ENCODE results near the gene PACS2.

PACS2 gene

GRCh38 chr14:105391541-105391940 is 77.0 kb downstream of the PACS2 start:
- Histone ChIP-seq H3K27ac (replicated peaks) (no peak overlapping the region), H3K4me3 (replicated peaks; ENCODE audit: insufficient read depth, low read length) (no peak overlapping the region), H3K27me3 (ENCODE audit: insufficient read depth, poor library complexity, severe bottlenecking) (no peaks in the 10 kb centered on the region)
- TF ChIP-seq SPI1 (IDR thresholded peaks at IDR 0.05; ENCODE audit: borderline replicate concordance, low read depth) (no peak), GABPA (IDR thresholded peaks at IDR 0.05; ENCODE audit: low read depth) (no peak), POLR2AphosphoS5 (IDR thresholded peaks at IDR 0.05; ENCODE audit: low read depth) (no peak)
- TF ChIP-seq, protein P1, sequence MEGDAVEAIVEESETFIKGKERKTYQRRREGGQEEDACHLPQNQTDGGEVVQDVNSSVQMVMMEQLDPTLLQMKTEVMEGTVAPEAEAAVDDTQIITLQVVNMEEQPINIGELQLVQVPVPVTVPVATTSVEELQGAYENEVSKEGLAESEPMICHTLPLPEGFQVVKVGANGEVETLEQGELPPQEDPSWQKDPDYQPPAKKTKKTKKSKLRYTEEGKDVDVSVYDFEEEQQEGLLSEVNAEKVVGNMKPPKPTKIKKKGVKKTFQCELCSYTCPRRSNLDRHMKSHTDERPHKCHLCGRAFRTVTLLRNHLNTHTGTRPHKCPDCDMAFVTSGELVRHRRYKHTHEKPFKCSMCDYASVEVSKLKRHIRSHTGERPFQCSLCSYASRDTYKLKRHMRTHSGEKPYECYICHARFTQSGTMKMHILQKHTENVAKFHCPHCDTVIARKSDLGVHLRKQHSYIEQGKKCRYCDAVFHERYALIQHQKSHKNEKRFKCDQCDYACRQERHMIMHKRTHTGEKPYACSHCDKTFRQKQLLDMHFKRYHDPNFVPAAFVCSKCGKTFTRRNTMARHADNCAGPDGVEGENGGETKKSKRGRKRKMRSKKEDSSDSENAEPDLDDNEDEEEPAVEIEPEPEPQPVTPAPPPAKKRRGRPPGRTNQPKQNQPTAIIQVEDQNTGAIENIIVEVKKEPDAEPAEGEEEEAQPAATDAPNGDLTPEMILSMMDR (IDR thresholded peaks at IDR 0.05; ENCODE audit: insufficient read depth, low read length), result no peak
- TF ChIP-seq, protein P2, sequence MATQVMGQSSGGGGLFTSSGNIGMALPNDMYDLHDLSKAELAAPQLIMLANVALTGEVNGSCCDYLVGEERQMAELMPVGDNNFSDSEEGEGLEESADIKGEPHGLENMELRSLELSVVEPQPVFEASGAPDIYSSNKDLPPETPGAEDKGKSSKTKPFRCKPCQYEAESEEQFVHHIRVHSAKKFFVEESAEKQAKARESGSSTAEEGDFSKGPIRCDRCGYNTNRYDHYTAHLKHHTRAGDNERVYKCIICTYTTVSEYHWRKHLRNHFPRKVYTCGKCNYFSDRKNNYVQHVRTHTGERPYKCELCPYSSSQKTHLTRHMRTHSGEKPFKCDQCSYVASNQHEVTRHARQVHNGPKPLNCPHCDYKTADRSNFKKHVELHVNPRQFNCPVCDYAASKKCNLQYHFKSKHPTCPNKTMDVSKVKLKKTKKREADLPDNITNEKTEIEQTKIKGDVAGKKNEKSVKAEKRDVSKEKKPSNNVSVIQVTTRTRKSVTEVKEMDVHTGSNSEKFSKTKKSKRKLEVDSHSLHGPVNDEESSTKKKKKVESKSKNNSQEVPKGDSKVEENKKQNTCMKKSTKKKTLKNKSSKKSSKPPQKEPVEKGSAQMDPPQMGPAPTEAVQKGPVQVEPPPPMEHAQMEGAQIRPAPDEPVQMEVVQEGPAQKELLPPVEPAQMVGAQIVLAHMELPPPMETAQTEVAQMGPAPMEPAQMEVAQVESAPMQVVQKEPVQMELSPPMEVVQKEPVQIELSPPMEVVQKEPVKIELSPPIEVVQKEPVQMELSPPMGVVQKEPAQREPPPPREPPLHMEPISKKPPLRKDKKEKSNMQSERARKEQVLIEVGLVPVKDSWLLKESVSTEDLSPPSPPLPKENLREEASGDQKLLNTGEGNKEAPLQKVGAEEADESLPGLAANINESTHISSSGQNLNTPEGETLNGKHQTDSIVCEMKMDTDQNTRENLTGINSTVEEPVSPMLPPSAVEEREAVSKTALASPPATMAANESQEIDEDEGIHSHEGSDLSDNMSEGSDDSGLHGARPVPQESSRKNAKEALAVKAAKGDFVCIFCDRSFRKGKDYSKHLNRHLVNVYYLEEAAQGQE (IDR thresholded peaks at IDR 0.05; ENCODE audit: insufficient replicate concordance, low read depth), result no peak
- no peak for DNase-seq (ENCODE audit: low read depth in 1 of 2, low spot score in 1 of 2)

GRCh38 chr14:105392131-105393090 is 77.9 kb downstream of the PACS2 start:
- no peak for TF ChIP-seq POLR2AphosphoS5 (IDR thresholded peaks at IDR 0.05; ENCODE audit: low read depth)
- TF ChIP-seq GABPA (IDR thresholded peaks at IDR 0.05; ENCODE audit: low read depth), result no peak
- TF ChIP-seq SPI1 (IDR thresholded peaks at IDR 0.05; ENCODE audit: borderline replicate concordance, low read depth), result no peak
- TF ChIP-seq, protein P1 (IDR thresholded peaks at IDR 0.05; ENCODE audit: insufficient read depth, low read length), result no peak
- TF ChIP-seq, protein P2 (IDR thresholded peaks at IDR 0.05; ENCODE audit: insufficient replicate concordance, low read depth), result no peak
- no peak overlapping the region for H3K4me3 ChIP-seq (replicated peaks; ENCODE audit: insufficient read depth, low read length)
- H3K27me3 ChIP-seq (ENCODE audit: insufficient read depth, poor library complexity, severe bottlenecking), result no peaks in the 10 kb centered on the region
- H3K27ac ChIP-seq (replicated peaks), result no peak overlapping the region
- DNase-seq (ENCODE audit: low read depth in 1 of 2, low spot score in 1 of 2), result no peak

DNA sequence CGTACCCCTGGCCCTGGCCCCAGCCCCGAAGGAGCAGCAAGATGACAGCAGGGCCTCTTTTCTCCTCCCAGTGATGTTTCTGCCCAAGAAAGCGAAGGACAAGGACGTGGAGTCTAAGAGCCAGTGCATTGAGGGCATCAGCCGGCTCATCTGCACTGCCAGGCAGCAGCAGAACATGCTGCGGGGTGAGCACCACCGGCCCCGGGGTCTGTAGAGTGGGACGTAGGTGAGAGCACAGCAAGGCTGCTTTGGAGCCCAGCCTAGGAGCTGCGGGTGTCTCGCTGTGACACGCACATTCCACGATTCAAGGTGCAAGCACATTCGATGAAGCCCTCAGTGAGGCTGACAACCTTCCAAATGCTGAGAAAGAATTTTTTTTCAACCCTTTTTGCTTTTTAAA is 78.6 kb downstream of the PACS2 start:
- no peak overlapping the region for H3K4me3 ChIP-seq (replicated peaks; ENCODE audit: insufficient read depth, low read length)
- no peaks in the 10 kb centered on the region for H3K27me3 ChIP-seq (ENCODE audit: insufficient read depth, poor library complexity, severe bottlenecking)
- no peak for TF ChIP-seq GABPA (IDR thresholded peaks at IDR 0.05; ENCODE audit: low read depth)
- TF ChIP-seq, protein P2 (IDR thresholded peaks at IDR 0.05; ENCODE audit: insufficient replicate concordance, low read depth), result no peak
- TF ChIP-seq SPI1 (IDR thresholded peaks at IDR 0.05; ENCODE audit: borderline replicate concordance, low read depth), result no peak
- TF ChIP-seq POLR2AphosphoS5 (IDR thresholded peaks at IDR 0.05; ENCODE audit: low read depth), result no peak
- TF ChIP-seq, protein P1 (IDR thresholded peaks at IDR 0.05; ENCODE audit: insufficient read depth, low read length), result no peak
- no peak for DNase-seq (ENCODE audit: low read depth in 1 of 2, low spot score in 1 of 2)
- no peak overlapping the region for H3K27ac ChIP-seq (replicated peaks)

Measured in HL-60 (cell line).